ENCODE measurements around the gene SIRT7.

The SIRT7 gene

GRCh38 chr17:81904600-81905423, 13.2 kb downstream of the SIRT7 start:
- no peak for DNase-seq

- no peak for DNase-seq
These were observed 13.9 kb downstream of the SIRT7 start for GRCh38 chr17:81903896-81904599.

GRCh38 chr17:81903415-81903831, 14.6 kb downstream of the SIRT7 start:
- DNase-seq, result no peak

- DNase-seq, result no peak
These were observed 15.1 kb downstream of the SIRT7 start for GRCh38 chr17:81902653-81903414.

GRCh38 chr17:81902023-81902652, 15.8 kb downstream of the SIRT7 start, which contains the start of gene NPB:
Gene NPB, plus strand, starts transcription at chr17:81902238. Its CDS starts 40 bp downstream, at chr17:81902278.
- no peak for DNase-seq

- no peak for DNase-seq
These were observed 16.6 kb downstream of the SIRT7 start for GRCh38 chr17:81901167-81902022.

GRCh38 chr17:81900181-81900820, 17.7 kb downstream of the SIRT7 start:
- DNase-seq, result no peak

- DNase-seq, result no peak
These were observed 18.3 kb downstream of the SIRT7 start for GRCh38 chr17:81899514-81900166.

GRCh38 chr17:81898885-81899284, 19.1 kb downstream of the SIRT7 start:
- no peak for DNase-seq

- DNase-seq, result no peak
These were observed 19.7 kb downstream of the SIRT7 start for GRCh38 chr17:81898029-81898866.

GRCh38 chr17:81895400-81895799, 22.6 kb downstream of the SIRT7 start:
- DNase-seq, result no peak

GRCh38 chr17:81891303-81891552, 26.7 kb downstream of the SIRT7 start:
- DNase-seq, result no peak

GRCh38 chr17:81890447-81891302, 27.3 kb downstream of the SIRT7 start:
- no peak for DNase-seq

- no peak for DNase-seq
These were observed 28.4 kb downstream of the SIRT7 start for GRCh38 chr17:81889602-81890001.

GRCh38 chr17:81888988-81889595, 28.9 kb downstream of the SIRT7 start:
- no peak for DNase-seq

- no peak for DNase-seq
These were observed 29.6 kb downstream of the SIRT7 start for GRCh38 chr17:81888105-81888987.

GRCh38 chr17:81885869-81886548, 32.0 kb downstream of the SIRT7 start:
- no peak for DNase-seq
